OCI-LY7 (cell line): ENCODE measurements around the gene MTF1. TPM values are rescaled to one million over a fixed set of nuclear protein-coding genes. Genes with fewer than 3 reads are reported as not detected.
A peak's percentile ranks its signal among the peaks of the same experiment; 100 is the strongest.

Source experiments
- BruUV-seq: library from RNA; stranded (reverse); fragments of 400-500 nt; replicated peaks from 2 replicates; lab custom pipeline; 2021; lab: Mats Ljungman, UMichigan
- CTCF ChIA-PET: fragments of 300-600 bp; sonication (Branson Sonifier 250); formaldehyde crosslinking; loops from one replicate; lab custom pipeline; 2022; ENCODE audit warnings: antibody characterized with exemption; ENCODE audit not compliant: unreplicated experiment; lab: Charles Lee
- POLR2A ChIA-PET: fragments of 300-600 bp; sonication (Branson Sonifier 250); formaldehyde crosslinking; loops from one replicate; lab custom pipeline; 2022; ENCODE audit warnings: antibody characterized with exemption; lab: Charles Lee
- DNase-seq: peaks from one replicate; pipeline ENCODE4 v3.0.0-alpha.2; 2015; ENCODE audit warnings: low spot score
- H2AFZ ChIP-seq: fragments of 200-600 bp; sonication (generic), shearing (Covaris generic); 2 replicates; pipeline ENCODE4 v1.6.1; 2014; ENCODE audit warnings: mild to moderate bottlenecking, antibody characterized with exemption, low read length, moderate library complexity
- H3K27ac ChIP-seq: fragments of 200-600 bp; sonication (generic); 2 replicates; pipeline ENCODE4 v1.5.1; 2014; ENCODE audit warnings: mixed run types, low read depth, mild to moderate bottlenecking, moderate library complexity, low read length, inconsistent platforms; ENCODE audit not compliant: poor library complexity, severe bottlenecking
- H3K36me3 ChIP-seq: fragments of 200-600 bp; sonication (generic); 2 replicates; pipeline ENCODE4 v1.6.1; 2014; ENCODE audit warnings: mild to moderate bottlenecking, antibody characterized with exemption, low read length, moderate library complexity, mixed read lengths; ENCODE audit not compliant: insufficient read depth
- H3K4me1 ChIP-seq: fragments of 200-600 bp; sonication (generic); 2 replicates; pipeline ENCODE4 v1.5.1; 2014; ENCODE audit warnings: mild to moderate bottlenecking, low read length; ENCODE audit not compliant: insufficient read depth, poor library complexity, severe bottlenecking
- H3K4me2 ChIP-seq: fragments of 200-600 bp; sonication (generic); 2 replicates; pipeline ENCODE4 v1.6.1; 2014; ENCODE audit warnings: mild to moderate bottlenecking, low read length
- H3K4me3 ChIP-seq: fragments of 200-600 bp; sonication (generic); 2 replicates; pipeline ENCODE4 v1.5.1; 2014; ENCODE audit warnings: mild to moderate bottlenecking, low read depth, low read length; ENCODE audit not compliant: poor library complexity, severe bottlenecking
- H3K79me2 ChIP-seq: fragments of 200-600 bp; sonication (generic); 2 replicates; pipeline ENCODE4 v1.6.1; 2016; ENCODE audit warnings: low read depth, mild to moderate bottlenecking, low read length, moderate library complexity, mixed read lengths; ENCODE audit not compliant: insufficient read depth
- H3K9me2 ChIP-seq: fragments of 200-600 bp; sonication (generic); 2 replicates; pipeline ENCODE4 v1.6.1; 2016; ENCODE audit warnings: mild to moderate bottlenecking, low read length, mixed read lengths; ENCODE audit not compliant: insufficient read depth
- H3K9me3 ChIP-seq: fragments of 200-600 bp; sonication (generic); 2 replicates; pipeline ENCODE4 v1.6.1; 2014; ENCODE audit warnings: mild to moderate bottlenecking, mixed run types, low read length, mixed read lengths
- H4K20me1 ChIP-seq: fragments of 200-600 bp; sonication (generic); 2 replicates; pipeline ENCODE4 v1.6.1; 2014; ENCODE audit warnings: mild to moderate bottlenecking, antibody characterized with exemption, low read length, moderate library complexity, mixed read lengths; ENCODE audit not compliant: insufficient read depth
- CTCF ChIP-seq: fragments of 200-600 bp; sonication (generic); conservative IDR thresholded peaks from 2 replicates; pipeline ENCODE4 v1.5.1; 2014; ENCODE audit warnings: mild to moderate bottlenecking, antibody characterized with exemption, low read length, moderate library complexity, mixed read lengths
- EZH2phosphoT487 ChIP-seq: fragments of 200-600 bp; sonication (generic); IDR thresholded peaks from 2 replicates; pipeline ENCODE4 v1.6.1; 2018; ENCODE audit warnings: low read depth, borderline replicate concordance, mild to moderate bottlenecking, mixed run types, antibody characterized with exemption, low read length, moderate library complexity, mixed read lengths
- intact Hi-C: fragments of 100-400 bp; cut with micrococcal nuclease; formaldehyde crosslinking; loops from one replicate; pipeline ENCODE4 v1.10.0; 2022; ENCODE audit not compliant: unreplicated experiment
- total RNA-seq, 2 experiments: library from RNA; depleted of rRNA in 1 of 2; stranded (reverse); fragments of >200 nt in 1 of 2; shearing (Covaris generic) in 1 of 2; gene quantifications; 2 replicates each; pipeline ENCODE4 v1.2.3, GENCODE V29; 2014 to 2022

The MTF1 gene
- total RNA-seq, 2 experiments from 2014 or later, result 1.8 to 16.5 TPM

- Histone ChIP-seq H3K9me2 (no peaks in the 10 kb centered on the region), H2AFZ (no peak overlapping the region), H3K79me2 (peaks cover 18% of the 10 kb centered on the region; the same call in 1 of the 2 replicates), H3K36me3 (peaks cover 48% of the 10 kb centered on the region), H4K20me1 (no peaks in the 10 kb centered on the region), H3K4me3 (peak overlapping the region; percentile 88), H3K9me3 (no peaks in the 10 kb centered on the region), H3K27ac (no peak overlapping the region), H3K4me2 (peak overlapping the region; percentile 88), H3K4me1 (peaks cover 28% of the 10 kb centered on the region)
- TSS peak; percentile 35 for BruUV-seq
- intact Hi-C loops, result no loop called here
- DNase-seq, result no peak
- ChIA-PET CTCF (no interaction called here), POLR2A (interaction anchor here (0.5 kb wide), 1 partner anchor 11 kb away, joined by 3 read pairs; no protein-coding TSS in a partner anchor)
- TF ChIP-seq EZH2phosphoT487, result no peak
- TF ChIP-seq CTCF, result no peak
Measured at GRCh38 chr1:37795340-37796125, 63.9 kb downstream of the MTF1 start.

GRCh38 chr1:37794372-37795339 lies 64.7 kb downstream of the MTF1 start:
- Histone ChIP-seq H3K36me3 (peaks cover 39% of the 10 kb centered on the region), H4K20me1 (no peaks in the 10 kb centered on the region), H3K4me3 (peak overlapping the region; percentile 88), H3K4me2 (peak overlapping the region; percentile 88), H2AFZ (no peak overlapping the region), H3K27ac (no peak overlapping the region), H3K9me3 (no peaks in the 10 kb centered on the region), H3K4me1 (peaks cover 28% of the 10 kb centered on the region), H3K9me2 (no peaks in the 10 kb centered on the region), H3K79me2 (peaks cover 18% of the 10 kb centered on the region; the same call in 1 of the 2 replicates)
- DNase-seq, result no peak
- BruUV-seq, result no TSS peak
- CTCF ChIA-PET, result no interaction called here
- no peak for TF ChIP-seq CTCF
- TF ChIP-seq EZH2phosphoT487, result no peak
- POLR2A ChIA-PET, result interaction anchor here (0.5 to 0.6 kb wide), 2 partner anchors 55 to 1561 kb away, joined by 3 to 5 read pairs; no protein-coding TSS in a partner anchor
- intact Hi-C loops, result loop anchor here (1.0 kb wide), 1 partner anchor 13 kb away; the partner anchor contains the start of gene C1orf122
